Vagina (tissue), 2 donors: ENCODE results near the gene AQP6. TPM values are rescaled to one million over a fixed set of nuclear protein-coding genes. Genes with fewer than 3 reads are reported as not detected.
A peak's percentile ranks its signal among the peaks of the same experiment; 100 is the strongest.
"Not testable (repeated sequence)": the region's sequence is repeated elsewhere in the genome, so short reads cannot be mapped to it uniquely, and the experiment has no call there.

Experiments used
- DNase-seq, 2 donors: peaks; one replicate each; pipeline ENCODE4 v3.0.0-alpha.2; 2017; ENCODE audit errors: extremely low spot score in 2 of 2
- H3K27ac ChIP-seq: fragments of 200-600 bp; sonication (generic); one replicate; pipeline ENCODE4 v1.5.1; 2019
- H3K27me3 ChIP-seq: fragments of 200-600 bp; sonication (generic); one replicate; pipeline ENCODE4 v1.5.1; 2019
- H3K36me3 ChIP-seq, 2 donors: fragments of 200-600 bp; sonication (generic); one replicate each; pipeline ENCODE4 v1.5.1; 2017 to 2019
- H3K4me1 ChIP-seq: fragments of 200-600 bp; sonication (generic); one replicate; pipeline ENCODE4 v1.5.1; 2019
- H3K4me3 ChIP-seq, 2 donors: fragments of 200-600 bp; sonication (generic); 1 replicate in 1 of 2; 2 replicates in 1 of 2; pipeline ENCODE4 v1.5.1; 2016 to 2019
- H3K9me3 ChIP-seq: fragments of 200-600 bp; sonication (generic); one replicate; pipeline ENCODE4 v1.5.1; 2019
- CTCF ChIP-seq, 3 experiments: fragments of 450-650 bp in 2 of 3; fragments of 200-600 bp in 1 of 3; sonication (generic) in 1 of 3; IDR thresholded peaks; one replicate each; pipeline ENCODE4 v1.5.1; 2017 to 2019; ENCODE audit warnings: antibody characterized with exemption in 3 of 3, mild to moderate bottlenecking in 2 of 3, moderate library complexity in 2 of 3
- POLR2A ChIP-seq, 2 donors: fragments of 450-650 bp; IDR thresholded peaks; one replicate each; pipeline ENCODE4 v1.6.1; 2017; ENCODE audit warnings: antibody characterized with exemption in 2 of 2, mild to moderate bottlenecking in 2 of 2, moderate library complexity in 2 of 2
- POLR2AphosphoS5 ChIP-seq, 2 donors: sonication (generic); formaldehyde crosslinking; IDR thresholded peaks; one replicate each; pipeline ENCODE4 v1.9.0; 2017; ENCODE audit warnings: antibody characterized with exemption in 2 of 2, mild to moderate bottlenecking in 2 of 2, low read depth in 1 of 2; ENCODE audit not compliant: insufficient read depth in 1 of 2
- intact Hi-C: fragments of 100-400 bp; cut with DNase I; formaldehyde crosslinking; loops from one replicate; pipeline ENCODE4 v1.15.1; 2023
- total RNA-seq: library from RNA; depleted of rRNA; stranded (reverse); fragments of >200 nt; gene quantifications from one replicate; pipeline ENCODE4 v1.2.3, GENCODE V29; 2016

AQP6 gene
- total RNA-seq, 1 donor from 2014 or later, result not detected

- DNase-seq, result no peak
- intact Hi-C loops, result no loop called here
- H3K27me3 ChIP-seq, result no peaks in the 10 kb centered on the region
- peaks cover 0 to 1% of the 10 kb centered on the region in 2 donors for H3K36me3 ChIP-seq
- H3K4me3 ChIP-seq, result no peak overlapping the region
- no peaks in the 10 kb centered on the region for H3K9me3 ChIP-seq
- TF ChIP-seq POLR2A (IDR thresholded peaks at IDR 0.05) (no peak), CTCF (IDR thresholded peaks at IDR 0.05) (no peak), POLR2AphosphoS5 (IDR thresholded peaks at IDR 0.05; ENCODE audit: insufficient read depth in 1 of 2, low read depth in 1 of 2) (no peak)
- H3K27ac ChIP-seq, result no peak overlapping the region
- peaks cover 11% of the 10 kb centered on the region for H3K4me1 ChIP-seq
Measured at GRCh38 chr12:49987625-49988303, 15.0 kb downstream of the AQP6 start.

GRCh38 chr12:49989400-49989799, 16.7 kb downstream of the AQP6 start:
- H3K4me1 ChIP-seq, H3K36me3 ChIP-seq, intact Hi-C loops: not testable (repeated sequence)

GRCh38 chr12:49990273-49990672, 17.5 kb downstream of the AQP6 start:
- Histone ChIP-seq H3K27me3 (no peaks in the 10 kb centered on the region), H3K27ac (peak overlapping the region; percentile 51), H3K36me3 (peaks cover 0 to 8% of the 10 kb centered on the region in 2 donors), H3K4me3 (no peak overlapping the region), H3K9me3 (no peaks in the 10 kb centered on the region), H3K4me1 (no peaks in the 10 kb centered on the region)
- TF ChIP-seq CTCF (IDR thresholded peaks at IDR 0.05) (no peak), POLR2AphosphoS5 (IDR thresholded peaks at IDR 0.05; ENCODE audit: insufficient read depth in 1 of 2, low read depth in 1 of 2) (no peak), POLR2A (IDR thresholded peaks at IDR 0.05) (no peak)
- intact Hi-C loops, result no loop called here
- no peak for DNase-seq

More at GRCh38 chr12:49989400-49989799, 16.7 kb downstream of the AQP6 start:
- H3K9me3 ChIP-seq, H3K27me3 ChIP-seq, H3K4me3 ChIP-seq, DNase-seq: not testable (repeated sequence)
- peak overlapping the region; percentile 51 for H3K27ac ChIP-seq

DNA sequence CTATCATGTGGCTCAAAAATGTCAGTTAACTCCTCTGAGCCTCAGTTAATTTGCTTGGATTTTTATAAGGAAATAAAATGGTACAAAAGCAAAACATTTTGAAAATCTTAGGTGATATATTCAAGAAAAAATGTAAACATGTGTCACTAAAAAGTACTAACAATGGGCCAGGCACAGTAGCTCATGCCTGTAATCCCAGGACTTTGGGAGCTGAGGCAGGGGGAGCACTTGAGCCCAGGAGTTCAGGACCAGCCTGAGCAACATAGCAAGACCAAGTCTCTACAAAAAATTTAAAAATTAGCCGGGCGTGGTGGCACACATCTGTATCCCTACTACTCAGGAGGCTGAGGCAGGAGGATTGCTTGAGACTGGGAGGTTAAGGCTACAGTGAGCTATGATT, 25.7 kb downstream of the AQP6 start:
- intact Hi-C loops, result no loop called here
- no peak for DNase-seq
- no peak for TF ChIP-seq POLR2A (IDR thresholded peaks at IDR 0.05)
- no peak for TF ChIP-seq POLR2AphosphoS5 (IDR thresholded peaks at IDR 0.05; ENCODE audit: insufficient read depth in 1 of 2, low read depth in 1 of 2)
- TF ChIP-seq CTCF (IDR thresholded peaks at IDR 0.05), result no peak
- Histone ChIP-seq H3K27ac (no peak overlapping the region), H3K4me1 (no peaks in the 10 kb centered on the region), H3K4me3 (no peak overlapping the region), H3K27me3 (no peaks in the 10 kb centered on the region), H3K36me3 (peaks cover 0 to 4% of the 10 kb centered on the region in 2 donors), H3K9me3 (no peaks in the 10 kb centered on the region)

DNA sequence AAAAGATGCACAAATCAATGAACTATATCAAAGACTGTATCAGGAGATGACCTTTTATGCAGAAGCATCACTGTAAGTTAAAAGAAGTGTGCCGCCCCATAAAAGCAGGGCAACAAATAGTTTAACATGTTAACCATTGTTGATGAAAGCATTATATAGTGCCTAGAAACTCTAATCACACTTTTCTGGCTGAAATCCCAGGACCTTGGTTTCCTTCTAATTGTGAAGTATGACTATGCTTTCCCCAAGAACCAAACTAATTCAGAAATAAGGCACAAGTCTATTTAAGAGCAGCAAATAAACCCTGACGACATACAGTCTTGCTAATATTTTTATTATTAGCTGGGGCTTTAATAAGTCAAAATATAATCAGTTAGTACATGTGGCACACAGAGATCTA, 30.8 kb downstream of the AQP6 start:
- Histone ChIP-seq H3K4me1 (no peaks in the 10 kb centered on the region), H3K36me3 (peaks cover 0 to 4% of the 10 kb centered on the region in 2 donors), H3K9me3 (no peaks in the 10 kb centered on the region), H3K27ac (no peak overlapping the region), H3K27me3 (no peaks in the 10 kb centered on the region), H3K4me3 (no peak overlapping the region)
- intact Hi-C loops, result no loop called here
- TF ChIP-seq POLR2A (IDR thresholded peaks at IDR 0.05) (no peak), POLR2AphosphoS5 (IDR thresholded peaks at IDR 0.05; ENCODE audit: insufficient read depth in 1 of 2, low read depth in 1 of 2) (no peak), CTCF (IDR thresholded peaks at IDR 0.05) (no peak)
- DNase-seq, result no peak
